EL (cell line): ENCODE results near the gene PATJ.
A peak's percentile ranks its signal among the peaks of the same experiment; 100 is the strongest.

ENCODE experiments used
- DNase-seq: peaks from one replicate; pipeline ENCODE4 v3.0.0-alpha.2; 2016

Gene PATJ

DNA sequence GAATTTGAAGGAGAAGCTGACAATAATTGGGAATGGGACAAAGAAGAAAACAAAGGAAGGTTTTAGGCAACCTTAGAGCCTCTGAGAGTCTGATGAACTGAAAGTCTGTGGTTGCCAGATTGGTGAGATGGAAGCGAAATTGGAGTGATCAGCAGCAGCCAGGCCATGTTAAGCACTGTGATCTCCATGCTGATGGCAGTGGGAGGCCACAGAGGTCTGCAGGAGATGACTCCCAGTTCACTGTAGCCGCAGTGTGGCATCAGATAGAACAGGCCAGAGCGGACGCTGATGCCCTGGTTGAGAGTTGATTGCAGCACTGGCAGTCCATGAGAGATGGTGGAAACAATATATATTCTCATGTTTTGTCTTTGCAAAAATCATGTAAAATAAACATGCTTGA, 314.9 kb downstream of the PATJ start:
- no peak for DNase-seq

DNA sequence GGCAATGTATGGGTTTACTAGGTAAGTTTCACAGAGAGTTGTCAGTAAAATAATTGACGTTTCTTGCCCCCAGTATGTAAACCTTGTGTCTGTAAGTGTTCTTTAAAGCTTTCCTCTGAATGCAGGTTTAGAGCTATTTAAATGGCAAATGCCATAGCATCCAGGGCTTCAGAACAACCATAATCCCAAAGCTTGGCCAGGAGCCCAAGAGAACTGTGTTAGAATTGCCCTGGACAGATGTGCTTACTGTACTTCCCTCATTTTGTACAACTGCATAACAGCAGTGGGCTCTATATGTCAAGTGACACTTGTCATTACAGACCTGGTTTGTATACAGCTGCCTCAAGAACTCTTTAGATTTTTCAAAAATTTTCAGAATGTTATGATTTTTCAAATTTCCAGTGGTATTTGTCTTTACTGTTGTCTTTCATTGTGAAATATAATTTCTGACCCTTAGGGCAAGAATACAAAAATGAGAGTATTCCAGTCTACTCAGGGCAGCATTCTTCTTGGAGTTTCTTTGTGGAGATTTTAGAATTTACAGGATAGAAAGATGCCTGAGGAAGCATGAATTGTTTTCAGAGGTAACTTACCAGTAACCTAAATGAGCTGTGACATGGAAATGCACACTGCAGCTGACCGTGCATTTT, 315.5 kb downstream of the PATJ start:
- no peak for DNase-seq

DNA sequence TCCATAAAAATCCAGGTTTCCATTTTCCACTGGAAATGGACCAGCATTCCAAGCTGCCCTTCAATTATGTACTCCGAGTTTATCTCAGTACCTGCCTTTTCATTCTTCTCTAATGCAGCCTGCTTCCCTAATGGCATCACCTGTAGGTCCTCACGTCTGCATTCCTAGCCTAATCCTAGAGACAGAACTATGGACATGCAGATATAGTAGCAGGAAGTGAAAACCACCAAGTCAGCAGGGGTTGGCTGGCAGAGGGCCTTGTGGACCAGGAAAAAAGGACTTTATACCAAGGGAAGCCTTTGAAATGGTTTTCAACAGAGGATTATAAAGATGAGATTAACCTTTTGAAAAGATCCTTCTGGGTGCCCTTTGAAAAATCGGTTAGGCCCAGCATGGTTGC, 316.7 kb downstream of the PATJ start:
- no peak for DNase-seq

DNA sequence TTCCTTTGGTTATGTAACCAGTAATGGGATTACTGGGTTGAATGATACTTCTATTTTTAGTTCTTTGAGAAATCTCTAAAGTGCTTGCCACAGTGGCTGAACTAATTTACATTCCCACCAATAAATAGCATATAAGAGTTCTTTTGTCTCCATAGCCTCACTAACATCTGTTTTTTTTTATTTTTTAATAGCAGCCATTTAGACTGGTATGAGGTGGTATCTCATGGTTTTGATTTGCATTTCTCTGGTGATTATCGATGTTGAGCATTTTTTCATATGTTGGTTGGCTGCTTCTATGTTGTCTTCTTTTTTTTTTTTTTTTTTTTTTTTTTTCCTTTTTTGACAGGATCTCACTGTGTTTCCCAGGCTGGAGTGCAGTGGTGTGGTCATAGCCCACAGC, 319.8 kb downstream of the PATJ start:
- no peak for DNase-seq

DNA sequence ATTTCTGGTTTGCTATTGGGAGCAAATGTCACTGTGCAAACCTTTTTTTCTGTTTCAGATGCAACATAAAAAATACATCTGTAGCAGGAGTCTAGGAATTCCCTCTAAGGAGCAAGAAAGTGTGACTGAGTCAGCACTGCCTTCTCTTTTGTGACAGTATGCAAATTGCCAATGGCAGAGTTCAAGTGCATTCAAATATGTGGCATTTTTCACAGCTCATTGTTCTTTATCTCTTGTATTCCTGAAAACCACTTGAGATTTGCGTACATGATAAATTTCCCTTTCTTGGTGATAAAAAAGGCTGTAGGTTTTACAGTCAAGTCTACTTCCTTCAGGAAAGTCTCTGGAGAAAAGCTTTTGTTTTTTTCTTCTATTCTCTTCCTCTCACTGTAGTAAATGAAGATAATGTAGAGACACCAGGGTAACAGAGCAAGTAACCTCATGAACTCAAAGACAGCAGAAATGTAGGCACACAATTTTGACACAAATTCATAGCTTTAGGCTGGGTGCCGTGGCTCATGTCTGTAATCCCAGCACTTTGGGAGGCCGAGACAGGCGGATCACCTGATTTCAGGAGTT, 322.6 kb downstream of the PATJ start:
- DNase-seq: no peak

DNA sequence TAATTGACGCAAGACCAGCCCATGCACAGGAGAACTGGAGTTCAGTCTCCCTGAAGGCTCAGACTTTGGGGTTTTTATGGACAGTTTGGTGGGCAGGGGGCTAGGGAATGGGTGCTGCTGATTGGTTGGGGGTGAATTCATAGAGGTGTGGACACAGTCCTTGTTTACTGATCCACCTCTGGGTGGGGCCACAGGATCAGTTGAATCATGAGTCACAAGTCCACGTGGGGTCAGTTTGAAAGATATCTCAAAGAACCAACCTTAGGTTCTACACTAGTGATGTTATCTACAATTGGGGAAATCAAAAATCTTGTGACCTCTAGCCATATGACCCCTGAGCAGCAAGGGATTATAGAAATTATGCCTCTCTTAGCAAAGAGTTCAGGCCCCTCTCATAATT, 324.4 kb downstream of the PATJ start:
- DNase-seq: no peak

DNA sequence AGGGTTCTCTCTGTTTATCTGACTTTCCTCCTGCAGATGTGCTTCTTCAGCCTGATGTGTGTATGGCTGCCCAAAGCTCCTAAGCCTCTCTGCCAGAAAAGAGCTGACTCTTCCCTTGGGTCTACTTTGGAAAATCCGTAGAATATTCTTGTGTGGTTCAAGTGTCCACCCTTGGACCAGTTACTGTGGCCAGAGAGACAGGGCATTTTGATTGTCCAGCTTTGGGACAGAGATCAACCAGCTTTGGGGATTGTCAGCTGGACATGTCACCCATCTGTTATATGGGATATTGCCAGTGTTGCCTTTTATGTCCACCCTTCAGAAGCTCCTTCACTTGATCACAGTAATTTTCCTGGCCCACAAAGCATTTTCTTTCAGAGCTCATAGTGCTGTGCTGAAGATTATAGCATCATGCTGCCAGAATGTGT, 326.1 kb downstream of the PATJ start:
- DNase-seq: no peak

DNA sequence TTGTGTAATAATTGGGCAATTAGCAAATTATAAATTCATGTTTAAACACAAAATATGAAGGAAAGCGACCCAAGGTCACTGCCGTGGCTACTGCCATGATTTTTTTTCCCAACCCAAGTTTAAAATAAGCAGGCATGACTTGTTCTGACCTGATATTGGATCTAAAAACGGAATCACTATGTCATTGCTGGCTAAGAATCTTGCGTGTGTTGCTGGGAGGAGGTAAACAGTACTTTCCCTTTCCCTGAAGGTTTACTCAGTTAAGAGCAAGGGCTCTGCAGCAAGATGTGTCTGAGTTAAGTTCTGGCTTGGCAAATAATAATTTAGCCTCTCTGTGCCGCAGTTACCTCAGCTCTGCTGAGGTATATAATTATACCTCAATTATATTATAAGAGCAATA, 326.7 kb downstream of the PATJ start:
- no peak for DNase-seq

DNA sequence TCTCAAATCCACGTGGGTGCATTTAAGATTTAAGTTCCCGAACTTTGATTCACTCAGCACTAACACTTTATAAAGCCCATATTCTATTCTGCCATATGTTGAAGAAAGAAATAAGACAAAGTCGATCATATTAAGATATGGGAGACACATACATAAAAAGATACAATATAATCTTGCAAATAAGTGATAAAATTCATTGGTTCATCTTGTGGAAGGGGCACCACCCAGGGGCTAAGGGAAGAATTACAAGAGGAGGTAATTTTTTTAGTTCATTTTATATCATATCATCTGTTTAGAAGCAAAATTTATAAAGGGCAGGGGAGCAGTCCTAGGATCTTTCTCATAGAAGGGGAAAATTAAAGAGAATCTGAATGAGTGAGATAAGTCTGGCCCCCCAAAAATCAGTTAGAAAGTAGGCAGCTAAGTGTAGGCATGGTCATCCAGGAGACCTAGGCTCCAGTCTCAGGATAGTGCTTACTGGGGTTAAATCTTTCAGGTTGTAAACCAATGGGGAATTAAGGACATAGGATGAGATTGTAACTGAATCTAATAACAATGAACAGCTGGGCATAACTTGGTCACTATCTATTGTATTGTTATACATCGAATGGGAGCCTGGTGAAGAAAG, 328.2 kb downstream of the PATJ start:
- DNase-seq: peak; percentile 14

DNA sequence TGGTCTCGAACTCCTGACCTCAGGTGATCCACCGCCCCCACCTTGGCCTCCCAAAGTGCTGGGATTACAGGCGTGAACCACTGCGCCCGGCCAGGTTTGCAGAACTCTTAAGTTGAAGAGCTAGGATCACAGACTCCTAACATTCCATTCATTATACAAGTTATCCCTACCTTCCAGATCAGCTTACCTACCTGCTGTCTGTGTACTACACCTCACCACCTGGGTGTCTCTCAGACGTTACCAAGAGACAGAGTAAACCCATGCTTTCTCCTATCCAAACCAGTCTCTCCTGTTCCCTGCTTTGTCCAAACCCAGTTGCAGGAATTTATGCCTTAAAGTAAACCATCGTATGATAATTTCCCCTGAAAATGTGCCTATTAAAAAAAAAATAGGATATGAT, 329.4 kb downstream of the PATJ start:
- no peak for DNase-seq

DNA sequence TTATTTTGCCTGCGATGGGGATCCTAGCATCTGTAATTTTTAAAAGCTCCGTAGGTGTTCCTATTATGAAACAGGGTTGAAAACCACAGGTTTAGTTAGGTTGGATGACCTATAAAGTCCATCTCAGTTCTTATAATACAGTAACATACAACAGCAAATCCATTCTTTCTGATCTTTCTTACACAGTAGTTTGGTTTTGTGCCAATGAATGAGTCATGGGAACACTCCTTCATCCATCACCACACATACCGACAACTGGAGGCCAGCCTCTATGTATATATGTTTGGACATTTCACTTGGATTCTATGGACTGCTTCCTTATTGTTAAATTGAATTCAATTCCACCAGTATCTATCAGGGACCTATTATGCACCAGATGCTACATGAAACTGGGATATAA, 334.0 kb downstream of the PATJ start:
- peak; percentile 60 for DNase-seq

DNA sequence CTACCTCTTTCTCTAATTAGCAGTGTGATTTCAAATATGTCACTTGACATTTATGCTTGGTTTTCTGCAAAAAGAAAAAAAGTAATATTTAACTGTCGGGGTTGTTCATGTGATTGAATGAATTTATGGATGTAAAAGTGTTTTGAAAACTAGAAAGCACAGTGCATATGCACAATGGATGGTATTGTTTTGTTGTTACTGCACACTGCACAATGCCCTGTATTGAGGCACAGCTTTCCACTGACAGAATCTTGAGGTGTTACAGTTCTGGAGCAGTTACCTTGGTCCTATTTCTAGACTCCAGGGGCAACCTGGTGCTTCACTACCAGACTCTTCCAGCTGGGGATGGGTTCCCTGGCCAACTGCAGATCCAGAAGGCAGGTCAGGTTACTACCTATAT, 335.5 kb downstream of the PATJ start:
- no peak for DNase-seq

DNA sequence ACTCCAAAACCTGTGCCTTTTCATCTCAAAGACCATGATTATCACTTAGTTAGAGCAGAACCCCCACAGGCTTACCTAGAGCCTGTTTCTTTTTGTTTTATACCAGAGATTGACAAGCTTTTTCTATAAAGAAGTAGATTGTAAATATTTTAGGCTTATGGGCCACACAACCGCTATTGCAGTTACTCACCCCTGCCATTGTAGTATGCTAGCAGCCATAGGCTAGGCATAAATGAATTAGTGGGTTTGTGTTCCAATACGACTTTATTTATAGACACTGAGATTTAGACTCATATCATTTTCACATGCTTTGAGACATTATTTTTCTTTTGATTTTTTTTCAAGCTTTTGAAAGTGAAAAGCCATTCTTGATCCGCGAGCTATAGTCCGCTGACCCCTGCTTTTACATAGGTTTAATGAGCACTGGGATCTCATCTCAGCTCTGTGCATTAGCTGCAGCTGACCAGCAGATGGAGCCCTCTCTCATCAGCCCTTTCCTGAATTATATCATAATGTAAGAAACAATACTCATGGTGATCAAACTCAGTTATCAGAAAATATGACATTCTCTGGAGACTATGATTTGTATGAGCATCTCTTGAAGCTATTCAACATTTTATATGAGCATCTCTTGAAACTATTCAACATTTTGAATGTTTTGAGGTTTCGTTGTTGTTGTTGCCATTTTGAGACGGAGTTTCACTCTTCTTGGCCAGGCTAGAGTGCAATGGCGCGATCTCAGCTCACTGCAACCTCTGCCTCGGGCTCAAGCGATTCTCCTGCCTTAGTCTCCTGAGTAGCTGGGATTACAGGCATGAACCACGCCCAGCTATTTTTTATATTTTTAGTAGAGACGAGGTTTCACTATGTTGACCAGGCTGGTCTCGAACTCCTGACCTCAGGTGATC, 340.4 kb downstream of the PATJ start:
- peak; percentile 43 for DNase-seq

DNA sequence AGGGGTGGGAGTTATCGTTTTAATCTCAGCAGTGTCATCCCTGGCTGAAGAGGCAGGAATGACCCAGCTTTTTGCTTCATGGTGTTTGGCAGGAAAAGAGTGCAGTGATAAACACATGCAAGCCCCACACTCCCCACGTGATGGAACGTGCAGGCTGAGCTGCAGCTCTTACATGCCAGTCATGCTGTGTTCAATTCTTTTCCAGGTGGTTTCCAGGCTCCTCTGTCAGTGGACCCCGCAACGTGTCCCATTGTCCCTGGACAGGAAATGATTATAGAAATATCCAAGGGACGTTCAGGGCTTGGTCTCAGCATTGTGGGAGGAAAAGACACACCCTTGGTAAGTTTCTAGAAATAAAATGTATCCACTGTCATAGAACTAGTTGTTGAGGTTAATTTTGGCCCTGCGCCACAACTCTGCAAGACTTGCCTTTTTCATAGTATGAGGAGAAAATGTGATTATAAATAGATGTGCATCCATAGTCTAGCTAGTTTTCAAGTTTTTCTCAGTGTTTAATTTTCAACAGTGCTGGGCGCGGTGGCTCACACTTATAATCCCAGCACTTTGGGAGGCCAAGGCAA, 342.1 kb downstream of the PATJ start:
- no peak for DNase-seq

DNA sequence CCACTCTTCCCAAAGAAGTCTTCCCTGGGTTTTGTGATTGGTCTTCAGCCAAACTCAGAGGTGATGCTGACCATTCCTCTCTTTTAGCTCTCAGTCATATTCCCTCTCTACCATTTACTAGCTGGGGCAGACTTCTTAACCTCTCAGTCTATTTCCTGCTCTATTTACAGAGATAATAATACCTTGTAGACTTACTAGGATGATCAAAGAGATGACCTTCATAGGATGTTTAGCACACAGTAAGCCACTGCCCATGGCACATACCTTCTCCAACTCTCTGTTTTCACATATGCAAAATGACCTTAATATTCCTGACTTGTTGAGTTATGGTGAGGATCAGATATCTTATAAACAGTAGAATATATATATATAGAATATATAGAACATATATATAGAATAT, 346.2 kb downstream of the PATJ start:
- DNase-seq: no peak

DNA sequence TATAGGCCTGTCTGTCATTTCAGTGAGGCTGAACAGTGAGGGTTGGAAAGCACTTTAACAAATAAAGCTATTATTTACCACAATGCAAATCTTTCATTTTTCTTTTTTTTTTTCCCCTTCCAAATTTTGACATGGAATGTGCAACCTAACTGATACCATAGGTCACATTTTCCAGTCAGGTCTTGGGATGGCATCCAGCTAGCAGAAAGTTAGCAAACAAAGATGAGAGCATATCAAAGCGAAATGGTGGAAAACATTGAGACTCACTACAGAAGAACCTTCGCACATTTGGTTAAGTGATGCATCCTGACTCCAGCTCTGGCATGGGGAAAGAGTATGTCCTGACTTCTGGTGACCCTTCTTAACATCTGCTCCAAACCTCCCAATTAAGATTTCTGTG, 347.3 kb downstream of the PATJ start:
- DNase-seq: no peak

DNA sequence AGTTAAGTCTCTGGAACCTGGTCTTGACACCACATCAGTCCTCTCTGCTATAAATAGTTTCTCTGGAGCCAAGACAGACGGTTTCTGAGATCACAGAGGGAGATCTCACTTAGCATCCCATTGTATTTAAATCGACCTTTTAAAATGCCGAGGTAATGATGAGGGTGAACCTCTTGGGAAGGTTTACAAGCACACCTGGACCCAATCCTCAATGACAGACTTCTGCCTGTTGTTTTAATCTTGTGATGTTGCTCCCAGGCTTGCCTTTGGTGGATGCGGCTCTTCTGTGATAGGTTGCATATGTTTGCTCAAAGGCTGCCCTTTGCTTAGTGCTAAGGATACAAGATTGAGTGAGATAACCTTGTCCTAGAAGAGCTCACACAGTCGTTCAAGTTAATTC, 347.7 kb downstream of the PATJ start:
- no peak for DNase-seq

DNA sequence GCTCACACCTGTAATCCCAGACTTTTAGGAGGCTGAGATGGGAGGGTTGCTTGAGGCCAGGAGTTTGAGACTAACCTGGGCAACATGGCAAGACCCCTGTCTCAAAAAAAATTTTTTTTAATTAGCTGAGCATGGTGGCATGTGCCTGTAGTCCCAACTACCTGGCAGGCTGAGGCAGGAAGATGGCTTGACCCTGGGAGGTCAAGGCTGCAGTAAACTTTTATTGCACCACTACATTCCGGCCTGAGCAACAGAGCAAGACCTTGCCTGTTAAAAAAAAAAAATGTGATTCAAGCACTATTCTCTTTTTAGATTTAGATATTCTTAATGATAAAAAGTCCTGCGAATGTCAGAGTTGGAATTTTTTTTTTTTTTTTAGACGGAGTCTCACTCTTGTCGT, 349.8 kb downstream of the PATJ start:
- no peak for DNase-seq

DNA sequence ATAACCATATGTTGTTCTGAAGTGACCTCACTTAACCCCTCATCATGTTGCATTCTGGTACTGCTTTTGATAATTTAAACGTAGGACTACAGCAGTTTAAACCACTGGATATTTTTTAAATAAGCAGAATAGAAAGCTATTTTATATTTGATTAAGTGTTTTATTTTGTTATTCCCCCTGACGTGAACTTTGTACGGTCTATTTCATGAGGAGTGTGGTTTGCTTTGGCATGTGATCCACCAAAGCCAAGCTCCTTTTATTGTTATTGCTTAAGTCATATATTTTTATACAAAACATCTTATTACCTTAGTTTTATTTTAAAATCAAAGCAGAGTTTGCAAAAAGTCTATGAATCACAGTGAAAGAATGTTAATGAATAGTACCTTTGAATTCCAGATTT, 351.0 kb downstream of the PATJ start:
- no peak for DNase-seq

DNA sequence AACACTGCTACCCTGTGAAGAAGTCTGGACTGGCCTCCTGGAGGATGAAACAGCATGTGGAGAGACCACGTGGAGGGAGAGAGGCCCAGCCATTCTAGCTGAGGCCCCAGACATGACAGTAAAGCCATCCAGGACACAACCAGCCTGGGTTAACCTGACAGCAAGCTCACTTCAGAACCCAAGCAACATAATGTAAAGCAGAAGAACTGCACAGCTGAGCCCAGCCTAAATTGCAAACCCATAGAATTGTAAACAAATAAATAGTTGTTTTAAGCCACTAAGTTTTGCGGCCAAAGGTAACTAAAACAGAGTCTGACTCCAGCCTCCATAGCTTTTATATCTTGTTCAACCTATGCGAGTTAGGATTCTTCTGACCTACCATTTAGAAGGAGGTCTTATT, 355.2 kb downstream of the PATJ start:
- DNase-seq: no peak

DNA sequence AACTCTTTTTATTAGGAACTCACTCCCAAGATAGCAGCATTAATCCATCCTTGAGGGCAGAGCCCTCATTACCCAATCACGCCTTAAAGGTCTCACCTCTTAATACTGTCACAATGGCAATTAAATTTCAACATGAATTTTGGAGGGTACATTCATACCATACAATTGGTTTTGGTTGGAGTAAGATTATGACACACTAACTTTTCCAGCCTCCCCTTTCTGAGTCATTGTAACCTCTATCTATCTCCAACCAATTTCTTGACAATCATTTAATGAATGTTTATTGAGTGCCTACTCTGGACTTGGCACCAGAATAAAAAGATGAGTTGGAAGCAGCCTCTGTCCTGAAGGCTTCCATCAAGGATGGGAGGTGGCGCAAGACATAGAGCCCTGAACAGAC, 358.2 kb downstream of the PATJ start:
- no peak for DNase-seq

DNA sequence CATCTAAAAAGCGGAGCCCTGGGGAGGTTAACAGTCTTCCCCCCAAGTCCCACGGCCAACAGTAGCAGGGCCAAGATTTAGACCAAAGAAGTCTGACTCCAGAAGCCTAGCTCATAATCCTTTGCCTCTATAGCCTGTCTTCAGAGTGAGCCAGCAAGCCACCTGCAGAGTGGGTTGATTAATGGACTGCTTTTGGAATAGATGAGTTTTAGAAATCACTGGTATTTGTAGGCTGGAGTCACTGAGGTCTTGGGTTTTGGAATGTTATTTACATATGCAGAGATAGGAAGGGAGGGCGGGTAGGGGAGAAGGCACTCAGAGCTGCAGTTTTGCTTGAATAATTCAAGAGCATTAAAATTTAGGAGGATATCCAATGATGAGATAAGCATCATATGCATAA, 361.6 kb downstream of the PATJ start:
- no peak for DNase-seq

DNA sequence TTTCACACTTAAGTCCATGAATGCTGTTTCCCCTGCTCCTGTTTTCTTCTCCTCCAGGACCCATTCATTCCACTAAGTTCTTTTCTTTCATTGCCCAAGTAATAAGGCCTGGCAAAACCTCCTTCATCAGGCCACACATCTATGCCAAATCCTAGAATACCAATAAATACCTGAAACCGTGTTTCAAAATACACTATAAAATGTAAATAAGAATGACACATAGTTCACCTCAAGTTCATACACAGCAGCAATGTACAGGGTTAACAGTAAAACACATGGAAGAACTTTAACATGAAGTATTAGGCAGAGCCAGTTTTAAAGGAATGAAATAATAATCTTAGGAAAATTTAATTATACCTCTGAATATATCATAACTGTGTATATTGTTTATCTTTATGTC, 365.6 kb downstream of the PATJ start:
- no peak for DNase-seq
